ENCODE measurements around the gene POLR1E. TPM values are rescaled to one million over a fixed set of nuclear protein-coding genes. Genes with fewer than 3 reads are reported as not detected.
A peak's percentile ranks its signal among the peaks of the same experiment; 100 is the strongest.

Gene POLR1E, protein sequence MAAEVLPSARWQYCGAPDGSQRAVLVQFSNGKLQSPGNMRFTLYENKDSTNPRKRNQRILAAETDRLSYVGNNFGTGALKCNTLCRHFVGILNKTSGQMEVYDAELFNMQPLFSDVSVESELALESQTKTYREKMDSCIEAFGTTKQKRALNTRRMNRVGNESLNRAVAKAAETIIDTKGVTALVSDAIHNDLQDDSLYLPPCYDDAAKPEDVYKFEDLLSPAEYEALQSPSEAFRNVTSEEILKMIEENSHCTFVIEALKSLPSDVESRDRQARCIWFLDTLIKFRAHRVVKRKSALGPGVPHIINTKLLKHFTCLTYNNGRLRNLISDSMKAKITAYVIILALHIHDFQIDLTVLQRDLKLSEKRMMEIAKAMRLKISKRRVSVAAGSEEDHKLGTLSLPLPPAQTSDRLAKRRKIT
- polyA plus RNA-seq (2013, experiment 1 of 2; ENCODE audit: insufficient read length) = 26.5 TPM
- polyA plus RNA-seq (2013, experiment 2 of 2; ENCODE audit: insufficient read length) = 25.1 TPM

DNA sequence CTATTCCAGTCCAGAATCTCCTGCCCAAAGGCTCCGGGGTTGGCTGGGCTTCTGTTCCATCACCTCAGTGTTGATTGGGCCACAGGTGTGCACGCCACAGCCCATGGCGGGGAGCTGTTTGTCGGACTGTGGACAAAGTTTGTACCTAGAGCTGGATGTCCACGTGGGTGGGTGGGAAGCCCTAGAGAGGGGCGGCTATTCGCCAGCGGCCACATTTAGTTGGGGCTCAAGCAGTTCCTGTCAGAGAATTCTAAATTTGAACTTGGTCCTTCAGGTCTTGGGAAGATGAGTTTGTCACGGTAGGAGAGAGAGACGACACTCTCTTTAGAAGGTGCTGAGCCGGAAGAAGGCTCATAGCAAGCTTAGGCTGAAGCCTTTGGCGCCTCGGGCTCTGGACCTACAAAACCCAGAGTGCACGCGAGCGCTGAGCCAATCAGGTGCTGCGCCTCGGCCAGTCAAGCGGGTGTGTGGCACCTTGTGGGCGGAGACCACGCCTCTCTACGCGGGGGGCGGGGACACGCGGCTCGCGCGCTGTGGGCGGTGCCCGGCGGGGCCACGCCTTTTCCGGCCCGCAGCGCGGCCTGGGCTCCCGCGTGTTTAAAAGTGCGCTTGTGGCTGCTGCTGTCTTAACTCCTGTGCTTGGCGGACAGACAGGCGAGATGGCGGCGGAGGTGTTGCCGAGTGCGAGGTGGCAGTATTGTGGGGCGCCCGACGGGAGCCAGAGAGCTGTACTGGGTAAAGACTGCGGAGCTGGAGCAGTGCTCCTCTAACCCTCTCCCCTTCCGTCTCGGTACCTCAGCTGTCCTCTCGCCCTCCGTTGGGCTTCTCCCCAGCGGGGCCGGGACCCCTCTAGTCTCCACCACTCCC, at the start of gene POLR1E:
Gene POLR1E, plus strand, starts transcription at position 560 of the 867 bp plus-strand sequence. Its CDS starts 100 bp downstream, at position 660.
- peak; percentile 91 for DNase-seq

DNA sequence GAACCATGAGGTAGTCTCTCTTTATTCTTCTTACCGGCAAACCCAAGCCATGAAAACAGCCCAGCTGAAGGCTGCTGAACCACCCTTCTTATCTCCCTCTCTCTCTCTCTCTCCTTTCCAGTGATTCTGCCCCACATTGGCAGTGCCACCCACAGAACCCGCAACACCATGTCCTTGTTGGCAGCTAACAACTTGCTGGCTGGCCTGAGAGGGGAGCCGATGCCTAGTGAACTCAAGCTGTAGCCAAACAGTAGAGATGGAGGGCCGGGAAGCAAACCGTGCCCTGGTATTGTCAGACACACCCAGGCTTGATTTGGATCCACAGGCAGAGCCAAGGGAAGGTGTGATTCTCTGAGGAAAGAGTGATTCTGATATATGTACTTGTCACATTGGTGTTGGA, 49.2 kb upstream of the POLR1E start:
- no peak for DNase-seq

DNA sequence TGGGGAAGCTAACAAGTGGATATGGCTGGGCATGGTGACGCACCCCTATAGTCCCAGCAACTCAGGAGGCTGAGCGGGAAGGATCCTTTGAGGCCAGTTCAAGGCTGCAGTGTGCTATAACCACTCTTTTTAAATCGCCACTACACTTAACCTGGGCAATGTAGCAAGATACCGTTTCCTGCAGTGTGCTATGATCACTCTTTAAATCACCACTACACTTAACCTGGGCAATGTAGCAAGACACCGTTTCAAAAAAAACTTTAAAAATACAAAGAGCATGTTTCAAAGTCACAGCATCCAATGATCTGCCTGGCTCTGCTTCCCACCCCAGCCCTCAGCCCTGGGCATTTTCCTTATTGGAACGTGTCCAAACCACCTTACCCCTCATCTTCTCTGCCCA, 48.7 kb upstream of the POLR1E start:
- no peak for DNase-seq

DNA sequence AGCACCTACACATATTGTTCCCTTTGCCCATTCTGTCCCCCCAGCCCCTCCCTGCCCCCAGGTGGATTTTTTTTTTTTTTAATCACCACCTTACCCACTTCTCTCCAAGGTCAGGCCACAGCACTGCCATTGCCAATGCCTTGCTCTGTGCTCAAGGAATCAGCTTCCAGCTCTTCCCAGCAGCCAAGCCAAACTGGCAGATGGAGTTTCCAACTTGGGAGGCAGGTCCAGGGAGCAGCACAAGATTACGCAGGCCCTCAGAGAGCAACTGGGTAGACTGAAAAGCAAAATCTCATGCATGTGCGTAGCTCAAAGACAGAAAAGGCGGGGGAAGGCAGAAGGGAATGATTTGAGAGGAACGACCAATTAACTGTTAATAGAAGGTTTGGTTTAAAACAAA, 48.1 kb upstream of the POLR1E start:
- DNase-seq = no peak

DNA sequence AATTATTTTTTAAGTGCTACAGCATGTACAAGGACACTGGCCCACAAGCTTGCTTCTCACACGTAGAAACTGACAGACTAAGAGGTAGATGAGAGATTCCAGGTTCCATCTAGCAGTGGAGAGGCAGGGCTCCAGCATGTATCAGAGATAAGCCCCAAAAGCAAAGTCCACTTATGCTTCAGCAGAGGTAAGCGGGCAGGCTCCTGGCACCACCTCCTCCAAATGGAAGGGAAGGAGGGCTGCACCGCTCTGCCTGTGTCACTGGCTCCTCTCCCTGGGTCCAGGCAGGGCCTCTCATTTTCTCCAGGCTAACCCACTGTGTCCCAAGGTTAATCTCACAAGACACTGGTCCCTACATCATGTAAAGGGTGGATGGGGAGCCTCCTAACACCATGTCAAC, 47.4 kb upstream of the POLR1E start:
- no peak for DNase-seq

DNA sequence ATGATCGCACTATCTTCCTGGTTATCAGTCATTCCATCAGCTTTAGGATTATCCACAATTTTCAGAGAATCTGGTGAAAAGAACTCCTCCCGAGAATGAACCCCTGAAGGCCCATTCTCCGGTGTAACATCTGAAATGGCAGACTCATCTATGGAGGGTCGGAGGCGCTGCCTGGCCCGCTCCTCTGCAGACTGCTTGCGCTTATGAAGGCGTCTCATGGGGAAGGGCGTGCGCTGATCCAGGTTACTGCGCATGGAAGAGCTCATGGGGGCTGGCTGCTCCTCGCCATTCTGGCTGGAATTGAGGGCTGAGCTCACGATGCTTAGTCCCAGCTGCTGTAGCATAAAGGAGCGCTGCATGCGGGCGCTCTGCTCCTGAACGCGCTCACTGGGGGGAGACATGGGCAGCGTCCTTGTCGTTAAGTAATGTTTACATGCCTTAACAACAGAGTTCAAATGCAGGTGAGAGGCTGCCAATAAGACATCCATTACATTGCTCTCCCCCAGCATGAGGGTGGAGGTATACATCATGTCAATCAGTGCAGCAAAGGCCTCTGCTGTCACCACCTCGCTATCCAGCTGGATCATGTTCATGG, 43.9 kb upstream of the POLR1E start:
- no peak for DNase-seq

DNA sequence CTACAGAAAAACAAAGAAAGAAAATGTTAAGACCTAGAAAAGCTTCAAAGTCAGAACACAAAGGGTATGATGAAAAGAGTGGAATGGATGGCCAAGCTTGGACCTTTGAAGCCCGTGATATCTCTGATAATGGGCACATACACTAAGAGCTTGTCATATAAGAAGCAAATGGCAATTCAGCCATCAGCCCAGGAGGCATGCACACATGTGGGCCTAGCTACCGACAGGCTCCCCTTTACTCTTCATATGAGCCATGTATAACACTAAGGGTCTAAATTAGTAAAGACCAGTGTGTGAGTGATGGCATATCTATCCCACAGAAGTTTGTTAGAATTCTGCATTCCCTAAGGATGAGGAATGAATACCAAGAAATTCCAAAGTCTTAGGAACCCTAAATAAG, 43.2 kb upstream of the POLR1E start:
- DNase-seq = no peak

DNA sequence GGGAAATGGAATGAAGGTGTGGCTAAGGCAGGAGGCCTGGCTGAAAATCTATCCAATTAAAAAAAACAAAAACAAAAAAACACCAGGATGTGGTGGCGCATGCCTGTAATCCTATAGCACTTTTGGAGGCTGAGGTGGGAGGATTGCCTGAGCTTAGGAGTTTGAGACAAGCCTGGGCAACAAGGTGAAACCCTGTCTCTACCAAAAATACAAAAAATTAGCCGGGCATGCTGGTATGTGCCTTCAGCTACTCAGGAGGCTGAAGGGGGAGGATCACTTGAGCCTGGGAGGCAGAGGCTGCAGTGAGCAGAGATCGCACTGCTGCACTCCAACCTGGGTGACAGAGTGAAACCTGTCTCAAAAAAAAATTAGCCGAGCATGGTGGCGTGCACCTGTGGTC, 42.2 kb upstream of the POLR1E start:
- no peak for DNase-seq

DNA sequence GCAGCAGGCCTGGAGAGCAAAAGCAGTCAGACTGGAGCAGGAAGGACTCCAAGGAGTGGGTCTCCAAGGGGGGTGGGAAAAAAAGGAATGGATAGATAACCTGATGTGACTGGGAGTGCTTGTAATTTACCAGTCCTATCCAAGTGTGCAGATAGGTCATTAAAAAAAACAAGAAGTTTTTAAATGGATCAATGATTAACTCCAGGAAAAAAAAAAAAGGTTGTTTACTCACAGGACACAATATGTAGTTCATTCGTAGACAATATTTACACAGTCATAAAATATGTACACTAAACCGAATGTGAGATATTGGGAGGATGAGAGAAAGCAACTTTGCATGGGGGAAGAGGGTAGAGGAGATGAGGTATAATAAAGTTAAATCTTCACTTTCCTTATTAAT, 40.9 kb upstream of the POLR1E start:
- DNase-seq = no peak

DNA sequence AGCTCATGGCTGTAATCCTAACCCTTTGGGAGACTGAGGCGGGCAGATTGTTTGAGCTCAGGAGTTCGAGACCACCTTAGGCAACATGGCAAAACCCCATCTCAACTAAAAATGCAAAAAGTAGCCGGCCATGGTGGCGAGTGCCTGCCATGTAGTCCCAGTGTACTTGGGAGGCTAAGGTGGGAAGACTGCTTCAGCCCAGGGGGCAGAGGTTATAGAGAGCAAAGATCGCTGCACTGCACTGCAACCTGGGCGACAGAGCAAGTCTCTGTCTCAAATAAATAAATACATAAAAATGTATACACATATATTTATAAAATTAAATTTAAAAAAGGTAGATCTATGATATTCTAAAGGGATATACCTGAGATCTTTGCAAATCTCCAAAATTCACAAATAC, 39.9 kb upstream of the POLR1E start:
- DNase-seq = no peak

DNA sequence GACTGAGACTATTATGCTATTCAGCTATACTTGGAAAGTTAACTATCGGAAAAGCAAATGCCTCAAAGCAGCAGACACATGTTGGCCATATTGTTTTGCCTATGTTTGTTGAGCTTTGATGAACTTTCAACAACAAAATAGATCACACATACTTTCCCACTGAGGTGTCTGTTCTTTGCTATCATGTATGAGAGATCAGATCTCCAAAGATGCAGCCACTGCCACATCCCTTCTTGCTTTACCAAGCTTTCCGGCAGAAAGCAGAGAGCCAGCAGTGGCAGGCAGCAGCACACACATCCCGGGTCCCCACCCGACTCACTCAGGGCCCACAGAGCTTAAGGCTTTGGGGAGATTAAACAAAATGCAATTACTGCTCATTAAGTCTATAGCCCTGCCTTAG, 39.3 kb upstream of the POLR1E start:
- no peak for DNase-seq

DNA sequence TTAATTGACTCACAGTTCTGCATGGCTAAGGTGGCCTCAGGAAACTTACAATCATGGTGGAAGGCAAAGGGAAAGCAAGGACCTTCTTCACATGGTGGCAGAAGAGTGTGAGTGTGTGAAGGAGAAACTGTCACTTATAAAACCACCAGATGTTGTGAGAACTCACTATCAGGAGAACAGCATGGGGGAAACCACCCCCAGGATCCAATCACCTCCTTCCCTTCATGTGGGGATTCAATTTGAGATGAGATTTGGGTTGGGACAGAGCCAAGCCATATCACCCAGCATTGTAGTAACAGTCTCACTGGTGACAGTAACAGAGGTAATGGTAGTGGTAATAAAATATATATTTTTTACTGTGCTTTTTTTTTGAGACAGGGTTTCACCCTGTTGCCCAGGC, 38.6 kb upstream of the POLR1E start:
- no peak for DNase-seq

DNA sequence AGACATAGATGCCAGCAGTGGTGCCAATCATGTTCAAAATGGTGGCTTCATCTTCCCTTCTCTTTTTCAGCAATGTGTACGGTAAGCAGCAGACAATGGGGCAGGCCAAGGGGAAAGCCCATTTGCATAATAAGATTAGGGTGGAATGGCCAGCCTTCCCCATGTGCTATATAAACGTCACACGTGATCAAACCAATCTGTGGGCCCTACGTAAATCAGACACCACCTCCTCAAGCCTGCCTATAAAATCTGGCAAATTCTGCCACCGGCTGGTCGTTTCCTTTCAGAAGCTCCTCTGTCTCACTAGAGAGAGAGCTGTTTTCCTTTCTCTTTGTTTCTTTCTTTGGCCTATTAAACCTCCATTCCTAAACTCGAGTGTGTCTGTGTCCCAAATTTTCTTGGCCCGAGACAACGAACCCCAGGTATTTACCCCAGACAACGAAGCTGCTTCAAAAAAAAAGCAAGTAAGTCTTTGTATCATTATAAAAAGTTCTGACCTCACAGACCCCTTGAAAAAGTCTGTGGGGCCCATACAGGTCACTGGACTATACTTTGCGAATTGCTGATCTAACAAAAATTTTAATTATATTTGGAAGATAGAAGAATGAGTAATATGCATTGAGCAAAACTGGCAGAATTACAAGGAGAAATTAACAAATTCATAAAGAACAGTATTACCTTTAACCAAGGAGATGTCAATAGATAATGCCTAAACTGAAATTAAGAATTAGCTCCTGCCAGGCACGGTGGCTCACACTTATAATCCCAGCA, 35.7 kb upstream of the POLR1E start:
- no peak for DNase-seq

DNA sequence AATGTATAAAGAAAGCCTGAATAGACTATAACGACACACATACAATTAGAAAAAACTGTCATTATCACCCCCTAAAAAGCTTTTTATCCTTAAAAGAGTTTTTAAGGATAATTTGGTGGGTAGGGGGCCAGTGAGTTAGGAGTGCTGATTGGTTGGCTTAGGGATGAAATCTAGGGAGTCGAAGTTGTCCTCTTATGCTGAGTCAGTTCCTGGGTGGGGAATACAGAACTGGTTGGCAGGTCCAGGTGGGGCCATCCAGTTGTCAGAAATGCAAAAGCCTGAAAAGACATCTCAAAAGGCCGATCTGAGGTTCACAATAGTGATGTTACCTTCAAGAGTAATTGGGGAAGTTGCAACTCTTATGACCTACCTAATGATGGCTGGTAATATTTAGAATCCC, 34.1 kb upstream of the POLR1E start:
- DNase-seq = no peak

DNA sequence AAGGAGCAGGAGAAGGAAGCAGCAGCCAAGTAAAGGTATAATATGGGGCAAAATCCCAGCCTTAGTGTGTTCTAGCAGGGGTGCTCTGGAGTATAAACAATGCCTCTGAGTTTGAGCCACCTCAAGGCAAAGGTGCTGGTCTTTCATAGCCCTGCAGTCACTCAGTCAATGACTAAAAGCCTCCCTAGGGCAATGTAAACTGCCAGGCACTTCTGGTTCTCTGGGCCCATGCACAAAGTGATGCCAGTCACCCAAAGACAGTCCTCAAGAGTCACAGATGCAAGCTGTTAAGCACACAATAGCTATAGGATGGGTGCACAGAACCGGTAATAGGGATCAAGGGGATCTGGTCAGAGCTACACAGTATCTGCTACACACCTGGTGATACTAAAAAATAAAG, 33.1 kb upstream of the POLR1E start:
- no peak for DNase-seq

DNA sequence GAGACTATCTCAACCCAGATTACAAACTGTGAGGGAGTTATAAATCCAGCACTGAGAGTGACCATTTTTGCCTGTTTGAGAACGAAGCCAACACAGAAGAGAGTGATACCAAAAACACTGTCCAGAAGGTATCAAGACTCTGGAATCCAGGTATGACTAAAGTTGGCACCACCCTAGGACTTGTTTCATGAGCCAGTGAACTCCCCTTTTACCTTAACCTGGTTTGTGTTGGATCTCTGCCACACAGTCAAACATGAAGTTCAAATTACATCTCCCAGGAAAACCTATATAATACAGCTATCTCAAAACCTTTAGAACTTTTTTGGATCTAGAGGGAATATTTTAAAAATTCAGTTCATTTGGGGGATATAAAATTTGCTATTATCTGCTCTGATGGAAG, 31.9 kb upstream of the POLR1E start:
- no peak for DNase-seq

DNA sequence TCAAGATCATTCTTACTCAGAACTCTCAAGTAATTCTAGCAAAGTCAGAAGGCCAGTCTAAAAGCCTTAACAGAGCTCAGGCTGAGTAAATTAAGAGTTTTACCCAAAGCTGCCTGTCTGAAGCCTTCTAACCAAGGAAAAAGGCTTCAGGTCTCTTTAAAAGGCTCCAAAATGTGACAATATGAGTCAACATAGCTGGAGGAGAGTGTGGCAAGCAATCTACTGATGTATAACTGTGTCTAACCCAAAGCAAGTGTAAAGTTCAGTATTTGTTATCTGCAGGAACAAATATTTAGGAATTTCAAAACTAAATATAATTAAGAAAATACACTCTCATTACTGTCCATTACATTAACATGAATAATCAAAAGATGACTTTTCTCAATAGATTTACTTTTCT, 31.5 kb upstream of the POLR1E start:
- DNase-seq = no peak

DNA sequence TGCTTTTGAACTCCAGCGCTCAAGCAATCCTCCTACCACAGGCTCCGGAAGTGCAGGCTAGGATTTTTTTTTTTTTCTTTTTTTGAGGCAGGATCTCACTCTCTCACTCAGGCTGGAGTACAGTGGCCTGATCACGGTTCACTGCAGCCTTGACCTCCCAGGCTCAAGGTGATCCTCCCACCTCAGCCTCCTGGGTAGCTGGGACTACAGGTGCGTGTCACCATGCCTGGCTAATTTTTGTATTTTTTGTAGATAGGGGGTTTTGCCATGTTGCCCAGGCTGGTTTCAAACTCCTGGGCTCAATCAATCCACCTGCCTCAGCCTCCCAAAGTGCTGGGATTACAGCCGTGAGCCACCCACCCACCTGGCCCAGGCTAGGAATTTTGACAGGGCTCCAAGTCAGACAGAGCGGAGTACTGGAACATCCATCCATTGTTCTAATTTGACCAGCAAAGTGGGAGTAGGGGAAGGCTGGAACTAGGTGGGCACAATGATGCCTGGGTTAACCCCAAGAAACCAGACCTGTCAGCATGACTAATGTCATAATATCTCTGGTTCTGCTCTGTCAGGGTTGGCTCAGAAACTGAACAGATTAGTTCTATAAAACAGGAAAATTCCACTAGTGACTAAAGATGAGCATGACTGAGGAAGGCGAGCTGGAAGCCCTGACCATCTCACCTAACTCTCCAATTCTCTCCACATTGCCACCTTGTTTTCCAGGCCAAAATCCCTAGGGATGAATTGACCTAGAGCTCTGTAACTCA, 29.7 kb upstream of the POLR1E start:
- no peak for DNase-seq

DNA sequence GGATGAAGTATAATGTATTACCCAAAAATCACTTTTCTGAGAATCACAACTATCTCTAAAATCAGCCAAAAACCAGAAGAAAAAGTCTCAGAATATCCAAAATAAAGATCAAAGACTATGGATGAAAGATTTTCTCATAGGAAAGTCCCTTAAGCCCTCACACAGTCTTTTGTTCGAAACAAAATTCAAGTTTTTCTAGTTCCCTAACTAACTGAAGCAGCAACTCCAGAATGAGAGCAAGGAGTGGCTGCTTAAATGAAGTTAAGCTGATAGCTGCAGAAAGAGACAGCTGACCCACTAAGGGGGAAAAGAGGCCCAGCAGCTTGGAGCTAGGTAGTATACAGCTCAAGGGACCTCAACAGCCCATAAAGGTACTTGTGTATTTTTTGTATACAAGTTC, 28.9 kb upstream of the POLR1E start:
- no peak for DNase-seq

DNA sequence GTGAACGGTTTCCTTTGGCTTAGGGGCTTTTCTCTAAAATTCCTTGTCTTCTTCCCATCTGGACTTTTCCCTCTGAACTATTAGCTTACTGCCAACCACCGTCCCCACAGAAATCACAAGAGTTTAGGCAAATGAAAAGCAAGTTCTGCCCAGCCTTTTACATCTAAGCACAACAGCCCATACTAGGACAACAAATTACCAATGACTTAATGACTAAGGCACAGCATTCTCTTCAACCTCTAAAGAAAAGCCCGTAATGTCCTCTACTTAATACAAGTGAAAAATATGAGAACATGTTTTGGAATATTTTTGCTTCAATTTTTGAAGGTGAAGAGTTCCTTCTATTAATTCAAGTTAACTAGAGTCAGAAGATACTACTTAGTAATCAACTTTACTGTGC, 21.7 kb upstream of the POLR1E start:
- DNase-seq = no peak

DNA sequence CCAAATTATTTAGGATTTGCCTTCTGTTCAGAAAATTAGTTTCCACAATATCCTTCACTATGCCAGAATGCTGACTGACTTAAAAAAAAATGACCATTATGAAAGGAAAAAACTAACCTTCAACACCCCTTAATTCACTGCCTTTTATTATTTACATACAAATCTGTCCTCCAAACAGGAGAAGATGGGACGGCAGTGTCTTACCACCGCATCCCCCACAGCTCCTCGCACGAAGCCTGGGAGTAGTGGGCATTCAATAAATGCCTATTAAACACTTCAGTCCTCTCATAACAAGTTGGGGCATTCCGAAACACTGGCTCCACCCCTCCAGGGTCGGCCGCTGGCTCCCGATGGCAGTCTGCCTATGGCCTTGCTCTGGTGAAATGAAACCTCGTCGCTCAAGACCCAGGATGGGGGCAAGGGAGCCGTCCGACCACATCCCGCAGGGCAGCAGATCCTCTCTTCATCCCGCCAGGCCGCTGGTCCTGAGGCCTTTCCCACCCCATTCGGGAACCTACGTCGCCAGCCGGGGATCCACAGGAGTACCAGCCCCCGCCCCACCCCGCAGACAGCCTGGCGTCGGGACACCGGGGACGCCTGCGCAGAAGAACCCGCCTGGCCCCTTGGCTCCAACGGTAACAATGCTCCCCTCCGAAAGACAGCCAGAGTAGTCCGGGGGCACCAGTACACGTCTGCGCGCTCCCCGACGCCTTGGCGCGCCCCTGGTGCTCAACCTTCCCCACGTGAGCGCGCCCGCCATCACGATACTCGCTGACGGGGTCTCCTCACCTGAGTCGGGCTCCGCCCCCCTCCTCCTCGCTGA, 21.1 kb upstream of the POLR1E start:
- DNase-seq = peak; percentile 69
